ENCODE data around the gene PARD3B. TPM values are rescaled to one million over a fixed set of nuclear protein-coding genes. Genes with fewer than 3 reads are reported as not detected.

Gene PARD3B
- total and polyA plus RNA-seq, 2 of the 13 experiments (the other 11 are each of a cell fraction or from before 2014, with no cell fraction given), result 0.71 to 2.3 TPM

DNA sequence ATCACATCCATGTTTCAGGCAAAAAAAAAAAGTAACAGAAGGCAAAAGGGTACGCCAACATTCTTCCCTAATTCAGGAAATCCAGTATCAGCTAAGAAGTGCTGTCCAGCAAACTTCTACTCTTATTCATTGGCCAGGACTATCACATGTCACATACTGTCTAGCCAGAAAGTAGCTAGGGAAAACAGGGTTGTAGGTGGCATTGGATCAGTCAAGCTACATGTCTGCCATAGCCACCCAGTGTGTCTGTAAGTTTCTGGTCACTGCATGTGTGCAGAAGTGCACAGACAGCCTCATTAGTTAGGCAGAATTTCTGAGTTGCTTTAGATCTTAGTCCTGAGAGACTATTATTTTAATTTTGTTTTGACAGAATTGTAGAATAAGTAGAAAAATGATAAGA, 671.7 kb downstream of the PARD3B start:
- no peak for FAIRE-seq
- Histone ChIP-seq H3K27ac (ENCODE audit: extremely low read length, insufficient read depth, low read length) (no peak overlapping the region), H4K20me1 (ENCODE audit: insufficient read depth, low read length) (no peaks in the 10 kb centered on the region), H3K4me3 (replicated peaks in 1 of 3; ENCODE audit: insufficient read depth in 1 of 3, low read depth in 2 of 3, low read length in 3 of 3) (no peak overlapping the region), H3K27me3 (ENCODE audit: control insufficient read depth in 1 of 2, insufficient read depth in 2 of 2, low read length in 2 of 2) (no peaks in the 10 kb centered on the region), H2AFZ (ENCODE audit: low read length) (no peak overlapping the region), H3K4me2 (ENCODE audit: low read depth, low read length) (no peak overlapping the region), H3K9me3 (ENCODE audit: low read length) (no peaks in the 10 kb centered on the region), H3K79me2 (ENCODE audit: insufficient read depth, low read length) (no peaks in the 10 kb centered on the region), H3K9ac (ENCODE audit: insufficient read depth, low read depth, low read length) (no peak overlapping the region), H3K36me3 (replicated peaks in 1 of 2; ENCODE audit: control insufficient read depth in 1 of 2, insufficient read depth in 2 of 2, low read length in 2 of 2) (no peaks in the 10 kb centered on the region), H3K4me1 (ENCODE audit: insufficient read depth, low read length) (peaks cover 24% of the 10 kb centered on the region)
- DNase-seq (ENCODE audit: low spot score), result no peak
- CTCF ChIA-PET (ENCODE audit: low intra/inter-chr PET ratio, low total read pairs), result no interaction called here
- intact Hi-C loops (cut with micrococcal nuclease; ENCODE audit: unreplicated experiment) (no loop called here), in situ Hi-C loops (cut with HindIII; ENCODE audit: extremely low pct_ligation_motif_present, low pct_unique_long_range_greater_than_20kb) (no loop called here)
- BruUV-seq (replicated peaks), result no TSS peak
- 94% methylated on average over 1 of the region's 1 CpG for WGBS (ENCODE audit: low lambda C conversion rate)
- POLR2A ChIA-PET, result no interaction called here
- TF ChIP-seq ATRX (CRISPR knock-in tag; IDR thresholded peaks at IDR 0.05; ENCODE audit: borderline replicate concordance) (no peak), RBM39 (IDR thresholded peaks at IDR 0.05; ENCODE audit: low read depth, low read length, poor library complexity, severe bottlenecking) (no peak), RNF2 (conservative IDR thresholded peaks at IDR 0.05; ENCODE audit: low read depth) (no peak), CBFB (CRISPR knock-in tag; IDR thresholded peaks at IDR 0.05) (no peak), SP5 (CRISPR knock-in tag; IDR thresholded peaks at IDR 0.05; ENCODE audit: borderline replicate concordance, low read depth) (no peak), ZNF296 (CRISPR knock-in tag; conservative IDR thresholded peaks at IDR 0.05) (no peak), ZNF577 (CRISPR knock-in tag; IDR thresholded peaks at IDR 0.05; ENCODE audit: borderline replicate concordance, low read depth) (no peak), PHF20 (CRISPR knock-in tag; IDR thresholded peaks at IDR 0.05) (no peak), KAT7 (CRISPR knock-in tag; IDR thresholded peaks at IDR 0.05; ENCODE audit: borderline replicate concordance) (no peak), NR2F6 (IDR thresholded peaks at IDR 0.05) (no peak), NR2F6 (CRISPR knock-in tag; IDR thresholded peaks at IDR 0.05) (no peak), KLF6 (CRISPR knock-in tag; IDR thresholded peaks at IDR 0.05) (no peak), DNMT3B (CRISPR knock-in tag; conservative IDR thresholded peaks at IDR 0.05) (no peak), ZNF598 (CRISPR knock-in tag; IDR thresholded peaks at IDR 0.05; ENCODE audit: borderline replicate concordance) (no peak), ZNF7 (CRISPR knock-in tag; IDR thresholded peaks at IDR 0.05) (no peak)
- TF ChIP-seq, protein P1, sequence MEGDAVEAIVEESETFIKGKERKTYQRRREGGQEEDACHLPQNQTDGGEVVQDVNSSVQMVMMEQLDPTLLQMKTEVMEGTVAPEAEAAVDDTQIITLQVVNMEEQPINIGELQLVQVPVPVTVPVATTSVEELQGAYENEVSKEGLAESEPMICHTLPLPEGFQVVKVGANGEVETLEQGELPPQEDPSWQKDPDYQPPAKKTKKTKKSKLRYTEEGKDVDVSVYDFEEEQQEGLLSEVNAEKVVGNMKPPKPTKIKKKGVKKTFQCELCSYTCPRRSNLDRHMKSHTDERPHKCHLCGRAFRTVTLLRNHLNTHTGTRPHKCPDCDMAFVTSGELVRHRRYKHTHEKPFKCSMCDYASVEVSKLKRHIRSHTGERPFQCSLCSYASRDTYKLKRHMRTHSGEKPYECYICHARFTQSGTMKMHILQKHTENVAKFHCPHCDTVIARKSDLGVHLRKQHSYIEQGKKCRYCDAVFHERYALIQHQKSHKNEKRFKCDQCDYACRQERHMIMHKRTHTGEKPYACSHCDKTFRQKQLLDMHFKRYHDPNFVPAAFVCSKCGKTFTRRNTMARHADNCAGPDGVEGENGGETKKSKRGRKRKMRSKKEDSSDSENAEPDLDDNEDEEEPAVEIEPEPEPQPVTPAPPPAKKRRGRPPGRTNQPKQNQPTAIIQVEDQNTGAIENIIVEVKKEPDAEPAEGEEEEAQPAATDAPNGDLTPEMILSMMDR (CRISPR knock-in tag; IDR thresholded peaks at IDR 0.05), result no peak
- TF ChIP-seq, protein P2, sequence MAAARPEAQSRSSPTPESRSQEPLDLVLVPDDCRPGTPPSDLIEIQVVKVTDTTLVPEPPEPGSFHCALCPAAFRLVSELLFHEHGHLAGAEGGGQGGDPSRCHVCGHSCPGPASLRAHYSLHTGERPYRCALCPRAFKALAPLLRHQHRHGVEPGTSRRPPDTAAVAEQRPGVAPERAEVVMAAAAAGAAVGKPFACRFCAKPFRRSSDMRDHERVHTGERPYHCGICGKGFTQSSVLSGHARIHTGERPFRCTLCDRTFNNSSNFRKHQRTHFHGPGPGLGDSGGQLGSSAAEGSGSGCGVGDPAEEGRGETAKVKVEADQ (CRISPR knock-in tag; IDR thresholded peaks at IDR 0.05; ENCODE audit: borderline replicate concordance), result no peak
- TF ChIP-seq, protein P3, sequence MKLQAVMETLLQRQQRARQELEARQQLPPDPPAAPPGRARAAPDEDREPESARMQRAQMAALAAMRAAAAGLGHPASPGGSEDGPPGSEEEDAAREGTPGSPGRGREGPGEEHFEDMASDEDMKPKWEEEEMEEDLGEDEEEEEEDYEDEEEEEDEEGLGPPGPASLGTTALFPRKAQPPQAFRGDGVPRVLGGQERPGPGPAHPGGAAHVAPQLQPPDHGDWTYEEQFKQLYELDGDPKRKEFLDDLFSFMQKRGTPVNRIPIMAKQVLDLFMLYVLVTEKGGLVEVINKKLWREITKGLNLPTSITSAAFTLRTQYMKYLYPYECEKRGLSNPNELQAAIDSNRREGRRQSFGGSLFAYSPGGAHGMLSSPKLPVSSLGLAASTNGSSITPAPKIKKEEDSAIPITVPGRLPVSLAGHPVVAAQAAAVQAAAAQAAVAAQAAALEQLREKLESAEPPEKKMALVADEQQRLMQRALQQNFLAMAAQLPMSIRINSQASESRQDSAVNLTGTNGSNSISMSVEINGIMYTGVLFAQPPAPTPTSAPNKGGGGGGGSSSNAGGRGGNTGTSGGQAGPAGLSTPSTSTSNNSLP (IDR thresholded peaks at IDR 0.05; ENCODE audit: low read depth, low read length), result no peak
- TF ChIP-seq, protein P4, sequence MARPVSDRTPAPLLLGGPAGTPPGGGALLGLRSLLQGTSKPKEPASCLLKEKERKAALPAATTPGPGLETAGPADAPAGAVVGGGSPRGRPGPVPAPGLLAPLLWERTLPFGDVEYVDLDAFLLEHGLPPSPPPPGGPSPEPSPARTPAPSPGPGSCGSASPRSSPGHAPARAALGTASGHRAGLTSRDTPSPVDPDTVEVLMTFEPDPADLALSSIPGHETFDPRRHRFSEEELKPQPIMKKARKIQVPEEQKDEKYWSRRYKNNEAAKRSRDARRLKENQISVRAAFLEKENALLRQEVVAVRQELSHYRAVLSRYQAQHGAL (CRISPR knock-in tag; IDR thresholded peaks at IDR 0.05; ENCODE audit: not compliant biosample characterization), result no peak
- TF ChIP-seq, protein P5, sequence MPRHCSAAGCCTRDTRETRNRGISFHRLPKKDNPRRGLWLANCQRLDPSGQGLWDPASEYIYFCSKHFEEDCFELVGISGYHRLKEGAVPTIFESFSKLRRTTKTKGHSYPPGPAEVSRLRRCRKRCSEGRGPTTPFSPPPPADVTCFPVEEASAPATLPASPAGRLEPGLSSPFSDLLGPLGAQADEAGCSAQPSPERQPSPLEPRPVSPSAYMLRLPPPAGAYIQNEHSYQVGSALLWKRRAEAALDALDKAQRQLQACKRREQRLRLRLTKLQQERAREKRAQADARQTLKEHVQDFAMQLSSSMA (CRISPR knock-in tag; IDR thresholded peaks at IDR 0.05), result no peak
- TF ChIP-seq, protein P6, sequence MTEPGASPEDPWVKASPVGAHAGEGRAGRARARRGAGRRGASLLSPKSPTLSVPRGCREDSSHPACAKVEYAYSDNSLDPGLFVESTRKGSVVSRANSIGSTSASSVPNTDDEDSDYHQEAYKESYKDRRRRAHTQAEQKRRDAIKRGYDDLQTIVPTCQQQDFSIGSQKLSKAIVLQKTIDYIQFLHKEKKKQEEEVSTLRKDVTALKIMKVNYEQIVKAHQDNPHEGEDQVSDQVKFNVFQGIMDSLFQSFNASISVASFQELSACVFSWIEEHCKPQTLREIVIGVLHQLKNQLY (CRISPR knock-in tag; IDR thresholded peaks at IDR 0.05), result no peak
- ATAC-seq, result no peak

Measured in HepG2 (cell line).